ENCODE results near the gene SLC43A2.

DNA sequence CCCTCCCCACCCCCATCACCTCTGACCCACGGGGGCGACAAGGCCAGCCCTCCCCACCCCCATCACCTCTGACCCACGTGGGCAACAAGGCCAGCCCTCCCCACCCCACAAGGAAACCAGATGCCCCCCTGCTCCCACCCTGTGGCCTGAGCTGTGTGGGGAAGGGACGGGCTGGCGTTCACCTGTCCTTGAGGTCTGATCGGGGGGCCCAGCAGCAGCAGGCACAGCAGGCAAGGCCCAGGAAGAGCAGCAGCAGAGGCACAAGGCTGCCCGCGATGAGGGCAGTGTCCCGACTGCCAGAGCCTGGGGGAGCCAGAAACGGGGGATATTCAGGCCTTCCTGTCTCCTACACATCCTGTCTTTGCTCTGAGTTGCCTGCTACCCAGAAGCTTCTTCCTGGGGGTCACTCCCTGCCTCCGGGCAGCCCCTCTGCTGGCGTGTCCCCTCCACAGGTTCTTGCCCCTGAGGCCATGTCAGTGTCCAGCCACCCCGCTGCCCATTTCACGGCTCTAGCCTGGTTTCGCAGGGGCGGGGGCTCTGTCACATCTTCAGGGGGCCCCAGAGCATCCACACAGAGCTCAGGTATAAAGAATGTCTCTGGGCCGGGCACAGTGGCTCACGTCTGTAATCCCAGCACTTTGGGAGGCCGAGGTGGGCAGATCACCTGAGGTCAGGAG is 10.1 kb upstream of the SLC43A2 start:
- TF ChIP-seq POLR2A (IDR thresholded peaks at IDR 0.05) = no peak
- no peak for TF ChIP-seq POLR2AphosphoS5 (IDR thresholded peaks at IDR 0.05)
- TF ChIP-seq, protein P1, sequence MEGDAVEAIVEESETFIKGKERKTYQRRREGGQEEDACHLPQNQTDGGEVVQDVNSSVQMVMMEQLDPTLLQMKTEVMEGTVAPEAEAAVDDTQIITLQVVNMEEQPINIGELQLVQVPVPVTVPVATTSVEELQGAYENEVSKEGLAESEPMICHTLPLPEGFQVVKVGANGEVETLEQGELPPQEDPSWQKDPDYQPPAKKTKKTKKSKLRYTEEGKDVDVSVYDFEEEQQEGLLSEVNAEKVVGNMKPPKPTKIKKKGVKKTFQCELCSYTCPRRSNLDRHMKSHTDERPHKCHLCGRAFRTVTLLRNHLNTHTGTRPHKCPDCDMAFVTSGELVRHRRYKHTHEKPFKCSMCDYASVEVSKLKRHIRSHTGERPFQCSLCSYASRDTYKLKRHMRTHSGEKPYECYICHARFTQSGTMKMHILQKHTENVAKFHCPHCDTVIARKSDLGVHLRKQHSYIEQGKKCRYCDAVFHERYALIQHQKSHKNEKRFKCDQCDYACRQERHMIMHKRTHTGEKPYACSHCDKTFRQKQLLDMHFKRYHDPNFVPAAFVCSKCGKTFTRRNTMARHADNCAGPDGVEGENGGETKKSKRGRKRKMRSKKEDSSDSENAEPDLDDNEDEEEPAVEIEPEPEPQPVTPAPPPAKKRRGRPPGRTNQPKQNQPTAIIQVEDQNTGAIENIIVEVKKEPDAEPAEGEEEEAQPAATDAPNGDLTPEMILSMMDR (IDR thresholded peaks at IDR 0.05) = no peak

All from upper lobe of left lung (tissue), 4 donors.